ENCODE measurements around the gene PLEKHA1.
A peak's percentile ranks its signal among the peaks of the same experiment; 100 is the strongest.

PLEKHA1 gene

DNA sequence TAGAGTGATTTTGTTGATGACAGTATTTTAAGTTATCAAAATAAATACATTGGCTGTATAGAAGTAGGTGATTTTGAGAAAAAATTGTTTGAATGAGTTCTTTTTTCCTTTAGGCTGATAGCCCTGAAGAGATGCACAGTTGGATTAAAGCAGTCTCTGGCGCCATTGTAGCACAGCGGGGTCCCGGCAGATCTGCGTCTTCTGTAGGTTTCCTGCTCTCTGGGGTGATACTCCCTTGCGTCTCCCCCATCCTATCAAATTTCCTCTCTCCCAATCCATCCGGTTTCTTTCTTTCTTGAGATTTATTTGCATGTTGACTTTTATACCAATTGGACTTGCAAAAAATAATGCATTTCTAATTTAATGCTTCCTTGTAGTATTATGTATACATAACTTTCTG, 52.3 kb downstream of the PLEKHA1 start:
- DNase-seq: no peak

DNA sequence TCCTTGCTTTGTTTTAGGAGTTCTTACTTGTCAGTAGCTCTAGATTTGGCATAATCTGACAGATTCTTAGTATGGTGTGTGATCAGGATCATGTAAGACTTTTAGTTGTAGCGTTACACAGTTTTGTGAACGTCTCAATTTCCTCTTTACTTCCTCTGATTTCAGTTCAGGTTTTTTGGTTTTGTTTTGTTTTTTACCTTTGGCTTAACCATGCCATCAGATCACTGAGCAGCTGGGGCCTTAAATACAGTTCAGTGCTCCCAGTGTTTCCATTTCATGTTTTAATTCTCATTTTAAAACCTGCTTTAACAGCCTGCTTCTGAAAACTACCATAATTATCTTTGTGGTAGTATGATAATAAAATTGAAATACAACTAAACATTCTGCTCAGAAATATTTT, 52.8 kb downstream of the PLEKHA1 start:
- no peak for DNase-seq

DNA sequence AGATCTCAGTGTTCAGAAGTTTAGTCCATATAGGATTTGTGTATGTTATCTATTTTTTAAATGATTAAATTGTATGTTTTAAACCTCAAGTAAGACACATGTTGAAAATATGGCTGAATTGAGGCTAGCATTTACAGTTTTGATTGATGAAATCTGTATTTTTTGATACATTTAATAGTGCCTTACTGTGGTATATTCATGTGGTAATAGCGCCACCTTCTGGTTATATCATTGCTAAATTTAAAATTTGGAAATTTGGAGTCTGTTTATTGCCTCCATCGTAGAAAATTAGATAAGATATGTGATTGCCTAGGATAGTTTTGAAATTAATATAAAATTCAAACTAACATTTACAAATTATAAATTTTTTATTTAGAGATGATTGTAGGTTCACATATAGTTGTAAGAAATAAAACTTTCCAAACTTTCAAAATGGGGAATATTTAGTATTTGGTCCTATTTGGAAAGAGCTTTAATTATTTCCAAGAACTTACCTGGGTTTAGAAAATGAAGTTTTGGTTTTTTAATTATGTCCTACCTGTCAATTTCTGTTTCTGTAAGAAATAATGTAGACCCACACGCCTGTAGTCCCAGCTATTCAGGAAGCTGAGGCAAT, 60.8 kb downstream of the PLEKHA1 start:
- DNase-seq: peak; percentile 5

DNA sequence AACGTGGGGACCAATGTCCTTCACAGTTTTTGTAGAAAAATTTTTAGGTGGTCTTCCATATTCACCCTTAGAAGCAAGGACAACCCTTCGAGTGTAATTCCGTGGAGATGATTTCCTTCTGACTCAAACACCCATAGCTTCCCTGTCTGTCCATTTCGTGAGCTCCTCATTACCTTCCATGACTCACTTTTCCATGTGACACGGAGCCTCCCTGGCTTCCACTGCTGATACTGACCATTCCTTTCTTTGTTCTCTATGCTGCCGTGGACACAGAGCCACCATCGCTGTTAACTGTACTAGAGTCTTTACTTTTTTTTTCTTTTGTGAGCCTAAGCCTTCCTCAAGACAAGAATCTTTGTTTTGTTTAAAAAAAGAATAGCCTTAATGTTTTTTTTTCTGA, 67.5 kb downstream of the PLEKHA1 start:
- DNase-seq: no peak

DNA sequence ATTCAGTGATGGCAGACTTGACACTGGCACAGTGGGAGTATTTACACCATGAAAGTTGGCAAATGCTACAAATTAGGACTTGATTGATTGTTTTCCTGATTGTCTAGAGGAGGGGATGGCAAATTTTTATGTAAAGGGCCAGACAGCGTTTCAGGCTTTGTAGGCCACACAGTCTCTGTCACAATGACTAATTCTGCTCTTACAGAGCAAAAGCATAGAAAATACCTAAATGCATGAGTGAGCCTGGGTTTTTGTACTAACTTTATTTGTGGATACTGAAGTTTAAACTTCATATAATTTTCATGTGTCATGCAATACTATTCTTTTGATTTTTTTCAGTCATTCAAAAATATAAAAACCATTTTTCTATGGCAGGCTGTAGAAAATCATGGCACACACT, 71.0 kb downstream of the PLEKHA1 start:
- DNase-seq: no peak

DNA sequence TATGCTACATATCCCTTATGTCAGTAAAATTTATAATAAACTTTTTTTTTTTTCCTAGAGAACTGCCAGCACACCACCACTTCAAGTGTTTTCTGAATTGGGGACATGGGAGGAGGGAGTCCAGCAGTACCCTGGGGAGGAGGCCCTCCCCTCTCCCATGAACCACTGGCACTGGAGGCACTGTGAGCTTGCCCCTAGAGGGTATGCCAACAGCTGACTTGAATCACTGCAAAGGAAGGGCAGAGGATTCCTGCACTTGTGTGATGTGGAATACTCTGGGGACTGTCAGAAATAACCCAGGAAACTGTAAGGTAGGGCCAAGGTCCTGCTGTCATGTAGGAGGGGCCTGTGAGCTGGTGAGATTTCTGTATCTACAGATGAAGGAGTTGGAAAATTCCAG, 71.4 kb downstream of the PLEKHA1 start:
- DNase-seq: no peak

DNA sequence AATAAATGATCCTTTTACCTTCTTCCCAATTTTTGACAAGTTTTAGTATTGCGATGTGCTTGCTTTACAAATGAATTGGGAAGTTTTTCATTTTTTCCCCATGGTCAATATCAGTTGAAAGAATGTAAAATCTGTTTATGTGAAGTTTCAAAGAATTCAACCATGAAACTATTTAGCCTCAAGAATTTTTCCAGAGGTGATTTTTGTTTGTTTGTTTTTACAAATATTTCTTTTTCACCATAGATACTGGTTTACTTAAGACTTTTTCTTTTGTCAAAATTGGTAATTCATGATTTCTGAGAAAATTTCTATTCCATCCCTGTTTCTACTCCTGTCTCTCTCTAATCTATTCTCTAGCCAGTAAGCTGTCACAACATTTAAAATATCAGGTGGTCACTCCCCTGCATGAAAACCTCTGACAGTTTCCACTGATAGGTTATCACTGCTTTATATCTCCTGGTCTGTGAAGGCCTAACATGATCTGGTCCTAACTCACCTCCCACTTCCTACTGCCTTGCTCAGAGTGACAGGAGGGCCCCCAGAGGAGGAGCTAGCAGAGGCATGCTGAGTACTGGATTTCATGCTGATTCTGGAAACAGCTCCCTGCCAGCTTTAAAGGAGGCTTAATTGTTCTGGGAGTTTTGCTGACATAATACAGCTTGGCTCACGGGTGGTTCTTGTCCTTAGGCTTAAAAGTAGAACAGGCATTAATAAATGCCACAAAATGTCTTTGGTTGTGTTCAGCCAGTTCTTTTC, 72.3 kb downstream of the PLEKHA1 start:
- no peak for DNase-seq

DNA sequence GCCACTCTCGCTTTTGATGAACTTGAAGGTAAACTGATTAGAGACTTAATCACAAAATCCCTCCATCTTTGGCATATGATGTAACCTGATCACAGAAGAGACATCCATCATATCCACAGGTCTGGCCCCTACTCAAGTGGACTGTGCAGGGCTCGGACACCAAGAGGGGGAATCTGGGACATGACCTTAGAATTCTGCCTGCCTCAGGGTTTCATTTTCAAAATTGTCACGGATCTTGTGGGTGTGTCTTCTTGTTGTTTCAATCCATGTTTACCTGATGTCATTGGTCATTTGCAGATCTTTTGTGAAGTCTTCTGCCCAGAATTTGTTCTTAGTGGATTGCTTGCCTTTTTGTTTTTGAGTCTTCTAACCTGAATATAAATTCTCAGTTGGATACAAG, 74.1 kb downstream of the PLEKHA1 start:
- no peak for DNase-seq

DNA sequence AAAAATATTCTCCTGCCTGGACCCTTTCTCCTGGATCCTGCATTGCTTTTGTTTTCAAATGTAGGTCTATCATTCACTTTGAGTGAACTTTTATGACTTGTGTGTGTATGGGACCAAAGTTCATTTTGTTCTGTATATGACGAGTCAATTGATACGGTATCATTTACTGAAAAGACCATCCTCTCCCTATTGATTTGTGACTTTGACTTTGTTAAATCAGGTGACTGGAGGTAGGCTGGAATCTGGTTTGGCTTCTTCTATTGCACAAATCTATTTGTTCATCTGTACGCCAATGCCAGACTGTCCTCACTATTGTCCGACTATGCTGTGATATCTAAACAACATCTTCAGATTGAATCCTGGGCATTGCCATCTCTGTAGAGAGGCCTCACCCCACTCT, 74.6 kb downstream of the PLEKHA1 start:
- no peak for DNase-seq

DNA sequence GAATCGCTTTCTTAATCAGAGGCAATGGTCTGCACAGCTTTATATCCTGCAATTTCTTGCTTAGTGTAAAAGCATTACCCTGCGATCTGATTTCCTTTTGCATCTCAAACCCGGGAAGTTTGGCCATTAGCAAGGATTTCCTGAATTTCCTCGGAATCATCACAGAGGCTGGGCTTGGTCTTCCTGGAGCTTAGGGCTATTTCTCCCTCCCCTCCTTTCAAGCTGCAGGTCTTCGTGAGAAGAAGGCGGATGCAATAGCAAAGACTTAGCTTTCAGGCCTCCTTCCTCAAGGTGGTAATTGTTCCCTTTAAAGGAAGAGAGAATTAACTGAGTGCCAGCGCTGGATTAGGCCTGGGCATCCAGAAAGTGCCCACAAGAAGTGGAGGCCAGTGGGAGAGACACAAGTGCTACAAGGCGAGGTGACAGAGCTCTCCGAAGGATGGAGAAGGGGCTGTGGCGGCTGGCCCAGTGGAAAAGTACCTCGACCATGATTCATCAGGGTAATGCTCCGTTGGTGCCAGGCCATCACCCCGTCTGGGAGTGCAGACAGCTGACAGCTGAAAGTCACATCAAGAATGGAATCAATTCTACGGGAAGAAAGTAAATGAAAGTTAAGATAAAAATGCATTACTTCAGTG, 76.0 kb downstream of the PLEKHA1 start:
- DNase-seq: no peak

DNA sequence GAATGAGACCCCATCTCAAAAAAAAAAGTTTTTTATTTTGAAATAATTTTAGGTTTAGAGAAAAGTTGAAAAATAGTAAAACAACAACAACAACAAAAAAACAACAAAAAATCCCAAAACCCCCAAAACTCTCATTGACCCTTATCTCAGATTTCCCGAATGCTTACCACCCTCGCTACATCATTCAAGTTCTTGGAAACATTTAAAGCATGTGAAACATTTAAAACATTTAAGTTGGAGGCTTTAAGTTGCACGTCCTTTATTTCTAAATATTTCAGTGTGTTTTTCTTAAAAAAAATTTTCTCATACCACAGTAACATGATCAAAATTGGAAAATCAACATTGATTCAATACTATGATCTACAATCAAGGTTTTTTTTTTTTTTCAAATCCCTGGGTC, 79.6 kb downstream of the PLEKHA1 start:
- no peak for DNase-seq

DNA sequence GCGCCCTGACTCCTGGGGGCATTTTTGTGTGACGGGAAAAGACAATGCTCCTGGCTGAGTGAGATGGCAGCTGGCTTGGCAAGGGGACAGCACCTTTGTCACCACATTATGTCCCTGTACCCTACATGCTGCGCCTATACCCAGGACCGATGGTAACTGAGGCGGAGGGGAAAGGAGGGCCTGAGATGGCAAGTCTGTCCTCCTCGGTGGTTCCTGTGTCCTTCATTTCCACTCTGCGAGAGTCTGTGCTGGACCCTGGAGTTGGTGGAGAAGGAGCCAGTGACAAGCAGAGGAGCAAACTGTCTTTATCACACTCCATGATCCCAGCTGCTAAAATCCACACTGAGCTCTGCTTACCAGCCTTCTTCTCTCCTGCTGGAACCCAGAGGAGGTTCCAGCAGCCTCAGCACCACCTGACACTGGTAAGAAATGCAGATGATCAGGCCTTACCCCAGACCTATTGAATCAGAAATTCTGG, 80.1 kb downstream of the PLEKHA1 start, which contains the start of gene ARMS2:
Gene ARMS2, plus strand, starts transcription at position 51 of the 478 bp plus-strand sequence. Its CDS starts 75 bp downstream, at position 126.
- DNase-seq: no peak

DNA sequence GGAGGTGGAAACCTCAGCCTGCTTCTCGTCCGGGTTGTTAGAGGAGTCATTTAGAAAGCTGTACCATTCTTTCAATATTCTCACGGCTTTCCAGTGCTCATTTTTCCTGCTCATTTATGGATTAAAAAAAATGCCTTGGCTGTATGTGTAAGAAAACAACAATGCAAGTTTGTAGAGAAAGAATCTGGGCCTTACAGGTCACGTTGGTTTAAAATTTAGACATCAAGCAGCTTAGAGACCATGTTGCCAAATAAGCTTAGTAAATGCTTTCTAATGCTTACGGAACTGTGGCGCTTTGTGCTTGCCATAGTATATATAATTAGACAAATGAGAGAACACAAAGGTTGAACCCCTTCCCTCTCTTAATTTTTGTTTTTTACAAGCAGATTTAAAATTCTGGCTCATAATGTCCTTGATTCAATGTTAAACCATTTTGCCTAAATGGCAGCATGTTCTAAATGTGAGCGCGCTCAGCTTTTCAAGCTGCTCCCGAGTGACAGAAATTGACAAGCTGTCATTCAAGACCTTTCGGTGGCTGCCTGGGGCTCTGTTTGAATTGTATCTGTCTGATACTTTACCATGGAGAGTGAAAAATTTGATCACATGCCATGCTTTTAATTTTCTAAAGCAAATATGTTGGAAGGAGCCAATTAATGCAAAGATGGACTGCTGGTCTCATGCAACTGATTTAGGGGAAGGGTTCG, 81.0 kb downstream of the PLEKHA1 start:
- no peak for DNase-seq

DNA sequence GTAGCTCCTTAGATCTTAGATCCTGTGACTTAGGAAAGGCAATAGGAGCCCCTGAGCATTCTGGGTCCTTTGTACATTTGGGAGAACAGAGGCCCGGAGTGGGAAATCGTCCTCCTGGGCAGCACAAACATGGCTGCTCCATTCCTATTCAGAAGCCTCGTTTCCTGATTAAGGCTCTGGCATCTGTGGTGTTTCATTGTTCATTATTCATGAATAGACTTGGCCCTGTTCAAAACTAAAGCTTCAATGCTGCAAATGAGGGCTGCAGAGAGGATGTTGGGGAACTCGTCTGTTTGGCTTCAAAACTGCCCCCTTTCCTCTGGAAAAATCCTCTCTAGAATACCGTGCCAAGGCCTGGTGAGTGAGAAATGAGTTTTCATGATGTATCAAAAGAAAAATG, 83.4 kb downstream of the PLEKHA1 start:
- DNase-seq: no peak

DNA sequence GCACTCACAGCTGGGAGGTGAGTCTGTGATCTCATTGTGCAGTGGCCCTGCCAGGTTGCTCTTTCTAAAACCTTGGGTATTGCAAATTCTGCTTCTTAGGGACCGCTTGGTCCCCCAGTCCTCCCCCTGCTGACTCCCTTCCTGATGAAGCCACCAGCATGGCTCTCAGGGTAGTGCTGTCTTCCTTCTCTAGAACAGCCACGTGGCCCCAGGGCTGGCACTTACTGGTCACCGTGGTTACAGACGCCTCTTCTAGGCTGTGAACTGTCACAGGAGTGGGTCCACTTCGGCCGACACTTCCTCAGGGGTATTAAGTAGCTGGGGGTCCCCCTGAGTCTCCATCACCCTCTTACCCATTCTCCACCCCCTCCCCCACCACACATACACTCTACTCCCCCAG, 84.2 kb downstream of the PLEKHA1 start:
- DNase-seq: no peak

DNA sequence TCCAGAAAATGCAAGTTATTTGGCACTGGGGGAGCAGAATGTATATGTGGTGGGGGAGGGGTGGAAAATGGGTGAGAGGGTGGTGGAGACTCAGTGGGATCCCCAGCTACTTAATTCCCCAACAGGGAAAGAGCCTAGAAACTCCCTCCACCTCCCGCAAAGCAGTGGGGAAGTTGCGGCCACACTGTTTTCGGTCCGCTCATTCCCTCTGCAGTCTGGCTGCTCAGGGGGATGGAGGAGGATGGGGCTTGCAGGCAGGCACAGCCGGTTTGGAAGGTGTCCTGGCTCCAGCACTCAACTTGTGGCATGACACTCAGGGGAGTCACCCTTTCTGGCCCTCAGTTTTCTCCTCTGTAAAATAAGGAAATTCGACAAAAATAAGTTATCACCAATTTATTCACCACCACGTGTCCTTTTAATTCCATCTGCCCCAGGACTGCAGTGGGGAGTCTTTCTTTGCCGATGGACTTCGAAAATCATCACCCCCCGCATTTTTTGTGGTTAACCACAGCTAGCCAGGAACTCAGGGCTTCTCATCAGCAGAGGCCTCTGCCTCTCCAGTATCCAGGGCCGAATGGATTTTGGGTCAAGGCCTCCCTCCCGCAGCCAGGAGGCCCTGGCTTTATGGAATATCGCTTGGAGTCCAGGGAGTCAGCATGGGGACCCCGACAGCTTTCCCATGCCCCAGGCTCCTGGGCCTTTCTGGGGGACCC, 85.2 kb downstream of the PLEKHA1 start:
- no peak for DNase-seq

DNA sequence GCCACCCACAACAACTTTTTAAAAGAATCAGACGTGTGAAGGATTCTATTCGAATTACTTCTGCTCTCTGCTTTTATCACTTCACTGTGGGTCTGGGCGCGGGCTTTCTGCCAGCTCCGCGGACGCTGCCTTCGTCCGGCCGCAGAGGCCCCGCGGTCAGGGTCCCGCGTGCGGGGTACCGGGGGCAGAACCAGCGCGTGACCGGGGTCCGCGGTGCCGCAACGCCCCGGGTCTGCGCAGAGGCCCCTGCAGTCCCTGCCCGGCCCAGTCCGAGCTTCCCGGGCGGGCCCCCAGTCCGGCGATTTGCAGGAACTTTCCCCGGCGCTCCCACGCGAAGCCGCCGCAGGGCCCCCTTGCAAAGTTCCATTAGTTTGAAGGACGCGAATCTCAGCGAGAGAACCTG, 86.4 kb downstream of the PLEKHA1 start:
- DNase-seq: no peak

DNA sequence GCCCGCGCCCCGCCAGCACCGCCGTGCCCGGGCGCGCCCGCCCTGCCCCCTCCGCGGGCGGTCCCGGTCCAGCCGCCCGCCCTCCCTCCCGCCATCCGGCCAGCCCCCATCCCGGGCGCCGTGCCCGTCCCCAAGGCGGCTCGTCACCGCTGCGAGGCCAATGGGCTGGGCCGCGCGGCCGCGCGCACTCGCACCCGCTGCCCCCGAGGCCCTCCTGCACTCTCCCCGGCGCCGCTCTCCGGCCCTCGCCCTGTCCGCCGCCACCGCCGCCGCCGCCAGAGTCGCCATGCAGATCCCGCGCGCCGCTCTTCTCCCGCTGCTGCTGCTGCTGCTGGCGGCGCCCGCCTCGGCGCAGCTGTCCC, 86.8 kb downstream of the PLEKHA1 start, which contains the start of gene HTRA1:
Gene HTRA1, plus strand, starts transcription at position 187 of the 362 bp plus-strand sequence. Its CDS starts 100 bp downstream, at position 287.
- DNase-seq: no peak

DNA sequence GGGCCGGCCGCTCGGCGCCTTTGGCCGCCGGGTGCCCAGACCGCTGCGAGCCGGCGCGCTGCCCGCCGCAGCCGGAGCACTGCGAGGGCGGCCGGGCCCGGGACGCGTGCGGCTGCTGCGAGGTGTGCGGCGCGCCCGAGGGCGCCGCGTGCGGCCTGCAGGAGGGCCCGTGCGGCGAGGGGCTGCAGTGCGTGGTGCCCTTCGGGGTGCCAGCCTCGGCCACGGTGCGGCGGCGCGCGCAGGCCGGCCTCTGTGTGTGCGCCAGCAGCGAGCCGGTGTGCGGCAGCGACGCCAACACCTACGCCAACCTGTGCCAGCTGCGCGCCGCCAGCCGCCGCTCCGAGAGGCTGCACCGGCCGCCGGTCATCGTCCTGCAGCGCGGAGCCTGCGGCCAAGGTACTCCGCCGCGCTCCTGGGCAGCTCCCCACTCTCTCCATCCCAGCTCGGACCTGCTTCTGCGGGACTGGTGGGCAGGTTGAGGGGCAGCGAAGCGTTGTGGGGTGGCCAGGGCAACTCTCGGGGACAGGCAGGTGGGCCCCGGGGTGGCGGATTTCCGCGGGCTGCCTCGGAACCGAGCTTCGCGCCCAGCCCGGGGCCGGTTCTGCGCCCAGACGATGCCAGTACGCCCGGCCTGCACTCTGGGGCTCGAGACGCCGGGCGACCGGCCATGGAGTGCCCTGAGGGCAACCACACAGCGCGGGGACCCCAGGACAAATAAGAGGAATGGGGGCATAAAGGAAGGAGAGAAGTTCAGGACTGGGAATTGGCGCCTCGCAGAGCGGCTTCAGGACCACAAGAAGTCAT, 87.4 kb downstream of the PLEKHA1 start:
- no peak for DNase-seq

DNA sequence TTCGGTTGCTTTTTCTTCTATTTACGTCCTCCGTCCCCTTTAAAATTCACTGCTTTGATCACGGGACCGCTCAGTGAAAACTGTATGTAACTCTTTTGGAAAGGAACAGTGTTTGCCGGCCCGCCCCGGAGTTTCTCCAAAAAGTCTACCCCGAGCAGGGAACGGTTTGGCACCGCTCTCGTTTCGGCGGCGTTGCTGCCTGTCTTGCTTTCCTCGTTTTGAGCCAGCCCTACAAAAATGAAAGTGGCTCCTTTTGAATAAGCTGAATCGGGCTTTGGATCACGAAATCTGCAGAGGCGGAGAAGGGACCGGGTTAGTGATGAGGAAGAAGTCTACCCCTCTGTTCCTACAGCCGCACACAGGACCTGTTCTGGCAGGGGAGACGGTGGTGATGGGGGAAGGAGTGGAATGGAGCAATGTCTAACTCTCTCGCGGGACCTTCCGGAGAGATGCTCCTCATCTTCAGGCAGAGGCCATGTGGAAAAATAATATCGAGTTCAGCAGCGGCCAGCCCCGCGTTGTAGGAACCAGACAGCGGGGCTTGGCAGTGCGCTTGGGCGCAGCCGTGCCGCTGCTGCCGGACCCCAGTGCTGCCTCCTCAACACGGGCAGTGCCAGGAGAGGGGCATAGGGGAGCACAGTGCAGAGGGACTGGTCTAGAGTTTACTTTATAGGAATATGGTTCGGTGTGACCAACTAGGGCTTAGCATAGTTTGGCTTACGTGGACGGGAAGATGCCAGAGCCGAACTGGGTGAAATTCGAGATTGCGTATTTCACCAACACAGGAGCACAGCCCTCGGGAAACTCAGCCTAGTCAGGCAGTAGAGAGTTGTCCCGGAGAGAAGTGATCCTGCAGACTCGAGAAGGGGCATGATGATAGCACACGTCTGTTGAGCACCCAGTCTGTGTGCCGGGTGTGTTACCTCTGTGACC, 88.3 kb downstream of the PLEKHA1 start:
- no peak for DNase-seq

Data from NCI-H1694 (cell line).